GM18909 (cell line): ENCODE results near the gene SGMS1.
"Not testable (repeated sequence)": the region's sequence is repeated elsewhere in the genome, so short reads cannot be mapped to it uniquely, and the experiment has no call there.

Source experiments
- ATAC-seq: cut with Tn5 transposase; IDR thresholded peaks from one replicate; pipeline ENCODE4 v1.9.1; 2021; ENCODE audit warnings: mild to moderate bottlenecking; ENCODE audit not compliant: unreplicated experiment, poor library complexity

The SGMS1 gene

GRCh38 chr10:50514995-50515394, 108.8 kb downstream of the SGMS1 start:
- no peak for ATAC-seq

GRCh38 chr10:50513956-50514355, 109.8 kb downstream of the SGMS1 start:
- ATAC-seq: no peak

GRCh38 chr10:50512743-50513416, 110.9 kb downstream of the SGMS1 start:
- peak; percentile 41 for ATAC-seq

- no peak for ATAC-seq
These were observed 111.6 kb downstream of the SGMS1 start for GRCh38 chr10:50512214-50512595.

GRCh38 chr10:50511492-50512213, 112.1 kb downstream of the SGMS1 start:
- ATAC-seq: peak; percentile 44

GRCh38 chr10:50510517-50511473, 113.0 kb downstream of the SGMS1 start:
- ATAC-seq: no peak

GRCh38 chr10:50508315-50509051, 115.3 kb downstream of the SGMS1 start:
- ATAC-seq: peak; percentile 70

GRCh38 chr10:50506861-50507573, 116.7 kb downstream of the SGMS1 start:
- ATAC-seq: no peak

GRCh38 chr10:50504389-50504788, 119.4 kb downstream of the SGMS1 start:
- ATAC-seq: no peak

GRCh38 chr10:50503661-50504320, 120.0 kb downstream of the SGMS1 start:
- no peak for ATAC-seq

- not testable (repeated sequence) for ATAC-seq
These were observed 120.6 kb downstream of the SGMS1 start for GRCh38 chr10:50503156-50503555.

GRCh38 chr10:50501924-50502452, 121.8 kb downstream of the SGMS1 start:
- peak; percentile 56 for ATAC-seq

- no peak for ATAC-seq
These were observed 122.3 kb downstream of the SGMS1 start for GRCh38 chr10:50501478-50501877.

GRCh38 chr10:50498465-50498864, 125.3 kb downstream of the SGMS1 start:
- no peak for ATAC-seq

GRCh38 chr10:50497758-50498157, 126.0 kb downstream of the SGMS1 start:
- ATAC-seq: peak; percentile 90

GRCh38 chr10:50496228-50496627, 127.5 kb downstream of the SGMS1 start:
- no peak for ATAC-seq

- no peak for ATAC-seq
These were observed 133.5 kb downstream of the SGMS1 start for GRCh38 chr10:50490241-50490640.

GRCh38 chr10:50484550-50484949, 139.2 kb downstream of the SGMS1 start:
- not testable (repeated sequence) for ATAC-seq
